H1 (cell line): Measurements from ENCODE around the gene TAS1R3. TPM values are rescaled to one million over a fixed set of nuclear protein-coding genes. Genes with fewer than 3 reads are reported as not detected.

Experiments used
- CTCF ChIA-PET: fragments of 300-600 bp; sonication (Branson Sonifier 250); formaldehyde crosslinking; loops from one replicate; lab custom pipeline; 2021; ENCODE audit not compliant: partially characterized antibody; lab: Charles Lee
- POLR2A ChIA-PET: fragments of 300-600 bp; sonication (Branson Sonifier 250); formaldehyde crosslinking; loops from one replicate; lab custom pipeline; 2021; ENCODE audit warnings: inconsistent platforms; ENCODE audit not compliant: partially characterized antibody; lab: Charles Lee
- DNase-seq, 2 experiments: peaks; one replicate each; pipeline versions ENCODE4 v3.0.0 to v3.0.0-alpha.2; 2010 to 2022; ENCODE audit warnings: low spot score in 2 of 2, low read depth in 1 of 2, mixed read lengths in 1 of 2
- FAIRE-seq: peaks from 2 replicates; lab custom pipeline; 2011; peaks lifted over from hg19 to GRCh38; lab: Jason Lieb, UNC
- H2AFZ ChIP-seq: 2 replicates; pipeline ENCODE4 v1.8.1; 2012; ENCODE audit warnings: low read length, inconsistent platforms
- H2AK5ac ChIP-seq: 2 replicates; pipeline ENCODE4 v1.6.1; 2013; ENCODE audit warnings: low read depth, low read length
- H2BK120ac ChIP-seq: replicated peaks from 2 replicates; pipeline ENCODE3; 2013; ENCODE audit warnings: low read depth, low read length, inconsistent platforms
- H2BK12ac ChIP-seq: 2 replicates; pipeline ENCODE4 v1.6.1; 2013; ENCODE audit warnings: low read depth, low read length
- H2BK15ac ChIP-seq: 2 replicates; pipeline ENCODE4 v1.6.1; 2013; ENCODE audit warnings: low read length
- H2BK20ac ChIP-seq: 2 replicates; pipeline ENCODE4 v1.6.1; 2013; ENCODE audit warnings: low read length
- H2BK5ac ChIP-seq: 2 replicates; pipeline ENCODE4 v1.6.1; 2013; ENCODE audit warnings: low read depth, low read length
- H3K14ac ChIP-seq: 2 replicates; pipeline ENCODE4 v1.6.1; 2013; ENCODE audit warnings: inconsistent platforms; ENCODE audit not compliant: insufficient read length
- H3K18ac ChIP-seq: 2 replicates; pipeline ENCODE4 v1.6.1; 2013; ENCODE audit warnings: low read length; ENCODE audit errors: extremely low read depth
- H3K23ac ChIP-seq: 2 replicates; pipeline ENCODE4 v1.6.1; 2013; ENCODE audit warnings: inconsistent platforms; ENCODE audit not compliant: insufficient read length
- H3K23me2 ChIP-seq: 2 replicates; pipeline ENCODE4 v1.6.1; 2013; ENCODE audit warnings: low read depth, low read length
- H3K27ac ChIP-seq: 2 replicates; pipeline ENCODE4 v1.6.1; 2011; ENCODE audit warnings: low read depth, low read length, inconsistent platforms
- H3K27me3 ChIP-seq, 4 experiments: replicated peaks in 1 of 4; 1 replicate in 1 of 4; 2 replicates in 3 of 4; pipeline versions ENCODE4 v1.6.1 to v1.8.1; 2011 to 2013; ENCODE audit warnings: low read length in 3 of 4, mild to moderate bottlenecking in 3 of 4, inconsistent platforms in 2 of 4, mixed read lengths in 2 of 4, moderate library complexity in 1 of 4; ENCODE audit not compliant: control insufficient read depth in 3 of 4, insufficient read depth in 3 of 4; ENCODE audit errors: extremely low read depth in 1 of 4
- H3K36me3 ChIP-seq, 4 experiments: 2 replicates each; pipeline versions ENCODE4 v1.6.1 to v1.8.1; 2011 to 2013; ENCODE audit warnings: mild to moderate bottlenecking in 4 of 4, low read length in 3 of 4, moderate library complexity in 2 of 4, control low read depth in 1 of 4, inconsistent platforms in 1 of 4; ENCODE audit not compliant: insufficient read depth in 4 of 4, control insufficient read depth in 2 of 4
- H3K4ac ChIP-seq: replicated peaks from 2 replicates; pipeline ENCODE3; 2013; ENCODE audit warnings: low read length, low read depth, mixed read lengths, inconsistent platforms; ENCODE audit not compliant: insufficient read length
- H3K4me1 ChIP-seq, 4 experiments: replicated peaks in 1 of 4; 1 replicate in 1 of 4; 2 replicates in 3 of 4; pipeline versions ENCODE4 v1.6.1 to v1.8.1; 2011 to 2013; ENCODE audit warnings: low read length in 3 of 4, inconsistent platforms in 2 of 4, mixed read lengths in 1 of 4; ENCODE audit not compliant: insufficient read depth in 4 of 4, control insufficient read depth in 3 of 4
- H3K4me2 ChIP-seq, 2 experiments: 2 replicates each; pipeline versions ENCODE4 v1.6.1 to v1.8.1; 2011 to 2013; ENCODE audit warnings: low read depth in 2 of 2, low read length in 2 of 2, control low read depth in 1 of 2, inconsistent platforms in 1 of 2, mild to moderate bottlenecking in 1 of 2; ENCODE audit not compliant: insufficient read depth in 1 of 2
- H3K4me3 ChIP-seq, 4 experiments: fragments of 200-600, 300-600 bp in 1 of 4; sonication (generic), shearing (Covaris generic), sonication (Bioruptor Twin) in 1 of 4; 2 replicates each; pipeline versions ENCODE4 v1.5.1 to v1.8.1; 2011 to 2016; ENCODE audit warnings: low read length in 4 of 4, low read depth in 3 of 4, control low read depth in 2 of 4, inconsistent platforms in 2 of 4, mild to moderate bottlenecking in 2 of 4, mixed read lengths in 1 of 4, moderate library complexity in 1 of 4; ENCODE audit not compliant: insufficient read depth in 2 of 4; ENCODE audit errors: extremely low read depth in 1 of 4
- H3K56ac ChIP-seq: replicated peaks from 2 replicates; pipeline ENCODE3; 2013; ENCODE audit warnings: low read depth, mild to moderate bottlenecking, mixed read lengths, low read length, inconsistent platforms; ENCODE audit not compliant: insufficient read length
- H3K79me1 ChIP-seq: 2 replicates; pipeline ENCODE4 v1.6.1; 2013; ENCODE audit warnings: low read depth, low read length, control low read depth
- H3K79me2 ChIP-seq, 2 experiments: 2 replicates each; pipeline versions ENCODE4 v1.6.1 to v1.8.1; 2012 to 2013; ENCODE audit warnings: low read length in 2 of 2, mild to moderate bottlenecking in 2 of 2, inconsistent platforms in 1 of 2; ENCODE audit not compliant: insufficient read depth in 2 of 2, control insufficient read depth in 1 of 2
- H3K9ac ChIP-seq, 4 experiments: replicated peaks in 1 of 4; 1 replicate in 1 of 4; 2 replicates in 3 of 4; pipeline versions ENCODE4 v1.6.1 to v1.8.1; 2011 to 2013; ENCODE audit warnings: low read depth in 3 of 4, low read length in 3 of 4, control low read depth in 2 of 4, mild to moderate bottlenecking in 2 of 4, moderate library complexity in 2 of 4, inconsistent platforms in 1 of 4; ENCODE audit errors: extremely low read depth in 1 of 4
- H3K9me3 ChIP-seq, 2 experiments: 2 replicates each; pipeline versions ENCODE4 v1.6.1 to v1.8.1; 2012 to 2013; ENCODE audit warnings: mild to moderate bottlenecking in 2 of 2, moderate library complexity in 2 of 2, control low read depth in 1 of 2, inconsistent platforms in 1 of 2, low read depth in 1 of 2, low read length in 1 of 2, mixed read lengths in 1 of 2; ENCODE audit not compliant: insufficient read depth in 2 of 2
- H4K20me1 ChIP-seq, 2 experiments: replicated peaks in 1 of 2; 2 replicates each; pipeline versions ENCODE3 to v1.8.1; 2011 to 2013; ENCODE audit warnings: inconsistent platforms in 2 of 2, low read length in 2 of 2, mild to moderate bottlenecking in 1 of 2; ENCODE audit not compliant: insufficient read depth in 2 of 2, control insufficient read depth in 1 of 2
- H4K5ac ChIP-seq: 2 replicates; pipeline ENCODE4 v1.6.1; 2013; ENCODE audit warnings: low read length, low read depth, mixed read lengths, inconsistent platforms; ENCODE audit not compliant: insufficient read length
- H4K8ac ChIP-seq: 2 replicates; pipeline ENCODE4 v1.8.0; 2013; ENCODE audit warnings: mild to moderate bottlenecking, moderate library complexity, low read length, inconsistent platforms; ENCODE audit not compliant: insufficient read depth; ENCODE audit errors: extremely low read depth
- H4K91ac ChIP-seq: replicated peaks from 2 replicates; pipeline ENCODE3; 2013; ENCODE audit warnings: low read length, mixed read lengths, inconsistent platforms; ENCODE audit not compliant: insufficient read length
- ATF2 ChIP-seq: IDR thresholded peaks from 2 replicates; pipeline ENCODE4 v1.6.1; 2012; ENCODE audit warnings: low read length, inconsistent platforms
- CREB1 ChIP-seq: IDR thresholded peaks from 2 replicates; pipeline ENCODE4 v1.6.1; 2012; ENCODE audit warnings: inconsistent platforms
- WGBS, 2 experiments: shearing (Covaris generic) in 1 of 2; methylation state at CpG; one replicate each; pipeline versions ENCODE4 v1.1.6 to v1.1.7; 2013 to 2015; ENCODE audit warnings: low lambda C conversion rate in 2 of 2, mixed read lengths in 2 of 2, inconsistent platforms in 1 of 2, low coverage in 1 of 2, missing lambda C conversion rate in 1 of 2; ENCODE audit not compliant: insufficient replicate concordance in 2 of 2, insufficient coverage in 1 of 2, insufficient read length in 1 of 2; ENCODE audit errors: extremely low coverage in 1 of 2, missing lambda C conversion rate in 1 of 2; 5-methylcytosine and 5-hydroxymethylcytosine counted together
- polyA plus RNA-seq, 7 experiments: library from polyadenylated mRNA; depleted of rRNA in 3 of 7; stranded (reverse) in 5 of 7; unstranded in 2 of 7; fragments of >200 nt in 5 of 7; fragments of 200-250 nt in 2 of 7; gene quantifications; 1 replicate in 5 of 7; 2 replicates in 1 of 7; 4 replicates in 1 of 7; pipeline versions ENCODE4 v1.2.1 to v1.2.3, GENCODE V29; 2011 to 2013; ENCODE audit warnings: missing spikeins in 2 of 7, mixed read lengths in 2 of 7
- total RNA-seq: library from RNA; stranded (reverse); fragmentation: NEBNext Ultra II Directional; extraction: Animal tissue kit (Norgen Biotek cat#: 25700); gene quantifications from 2 replicates; pipeline ENCODE4 v1.2.1, GENCODE V29; 2021

The TAS1R3 gene
- total and polyA plus RNA-seq, 2 of the 8 experiments (the other 6 are each of a cell fraction or from before 2014, with no cell fraction given), result 0.03 to 0.19 TPM

GRCh38 chr1:1326075-1326605 lies 4.9 kb upstream of the TAS1R3 start:
- Histone ChIP-seq H4K91ac (no peak overlapping the region), H3K4me1 (peaks cover 0 to 13% (median 3%) of the 10 kb centered on the region in 4 experiments; a peak in 5 of 7 replicates), H3K79me2 (peaks cover 9 to 35% of the 10 kb centered on the region in 2 experiments; a peak in 3 of 4 replicates), H4K20me1 (peaks cover 14 to 31% of the 10 kb centered on the region in 2 experiments), H3K27ac (no peak overlapping the region), H3K23ac (no peak overlapping the region), H2BK12ac (no peak overlapping the region), H3K23me2 (peaks cover 9% of the 10 kb centered on the region), H4K5ac (no peak overlapping the region), H2AK5ac (no peak overlapping the region), H2AFZ (no peak overlapping the region), H2BK20ac (no peak overlapping the region), H3K4me3 (no peak overlapping the region), H3K9me3 (peaks cover 0 to 6% of the 10 kb centered on the region in 2 experiments; a peak in 2 of 4 replicates), H3K9ac (no peak overlapping the region), H3K27me3 (no peaks in the 10 kb centered on the region; a peak in 1 of 7 replicates), H4K8ac (no peak overlapping the region; the same call in 1 of the 2 replicates), H3K36me3 (peaks cover 0 to 3% (median 0%) of the 10 kb centered on the region in 4 experiments; a peak in 2 of 8 replicates), H3K4me2 (no peak overlapping the region; a peak in 1 of 4 replicates), H3K14ac (no peak overlapping the region), H2BK120ac (no peak overlapping the region), H2BK15ac (no peak overlapping the region), H3K56ac (no peak overlapping the region), H3K18ac (no peak overlapping the region), H3K4ac (no peak overlapping the region), H3K79me1 (peaks cover 26% of the 10 kb centered on the region), H2BK5ac (no peak overlapping the region)
- 87% methylated on average over 6 of the region's 8 CpGs; no CpG with 5 or more reads in 1 of the 2 experiments for WGBS, 2 experiments
- no peak for DNase-seq
- FAIRE-seq, result no peak
- CTCF ChIA-PET, result interaction anchor here (0.5 to 1.6 kb wide), 3 partner anchors 17 to 886 kb away, joined by 3 read pairs; partner anchors contain the start of gene DVL1
- POLR2A ChIA-PET, result interaction anchor here (1.2 to 3.4 kb wide), 8 partner anchors 10 to 115 kb away, joined by 3 to 27 read pairs (median 4); no protein-coding TSS in a partner anchor
- no peak for TF ChIP-seq ATF2
- TF ChIP-seq CREB1, result no peak
